GM18507 (cell line): ENCODE data around the gene HOXC9.

Source experiments
- DNase-seq: peaks from one replicate; pipeline ENCODE4 v3.0.0; 2011; ENCODE audit warnings: low read depth; ENCODE audit not compliant: insufficient read length; ENCODE audit errors: extremely low spot score
- FAIRE-seq: peaks from 2 replicates; lab custom pipeline; 2011; peaks lifted over from hg19 to GRCh38; lab: Jason Lieb, UNC

Gene HOXC9

GRCh38 chr12:54019924-54020590 is 20.1 kb downstream of the HOXC9 start:
- FAIRE-seq (no peak), DNase-seq (no peak)

GRCh38 chr12:54020591-54021405 is 20.8 kb downstream of the HOXC9 start:
- DNase-seq (no peak), FAIRE-seq (no peak)

GRCh38 chr12:54021432-54022013 is 21.6 kb downstream of the HOXC9 start:
- FAIRE-seq = peak; percentile 61
- DNase-seq = no peak

GRCh38 chr12:54022960-54023884 is 23.3 kb downstream of the HOXC9 start:
- no peak for DNase-seq
- FAIRE-seq = no peak

- FAIRE-seq (no peak), DNase-seq (no peak)
Measured at GRCh38 chr12:54024127-54024526, 24.2 kb downstream of the HOXC9 start.

- no peak for DNase-seq
- FAIRE-seq = no peak
Measured at GRCh38 chr12:54024581-54025305, 24.8 kb downstream of the HOXC9 start.

GRCh38 chr12:54025499-54026405 is 25.8 kb downstream of the HOXC9 start:
- FAIRE-seq (no peak), DNase-seq (no peak)

- DNase-seq = no peak
- FAIRE-seq = no peak
Measured at GRCh38 chr12:54026640-54027441, 26.9 kb downstream of the HOXC9 start.

GRCh38 chr12:54027442-54027786 is 27.5 kb downstream of the HOXC9 start:
- no peak for FAIRE-seq

GRCh38 chr12:54028314-54029201 is 28.6 kb downstream of the HOXC9 start, which contains the start of gene HOXC6:
HOXC6 (plus strand) TSS chr12:54028440; CDS start chr12:54028522, 82 bp downstream.
- no peak for DNase-seq
- FAIRE-seq = no peak

More at GRCh38 chr12:54027442-54027786, 27.5 kb downstream of the HOXC9 start:
- DNase-seq = no peak

GRCh38 chr12:54029529-54030441 is 29.8 kb downstream of the HOXC9 start:
- FAIRE-seq = no peak
- DNase-seq = no peak

GRCh38 chr12:54030442-54030801 is 30.5 kb downstream of the HOXC9 start:
- no peak for FAIRE-seq

GRCh38 chr12:54030889-54031471 is 31.0 kb downstream of the HOXC9 start:
- DNase-seq (no peak), FAIRE-seq (no peak)

More at GRCh38 chr12:54030442-54030801, 30.5 kb downstream of the HOXC9 start:
- DNase-seq = no peak

GRCh38 chr12:54031480-54031879 is 31.5 kb downstream of the HOXC9 start:
- FAIRE-seq = no peak
- DNase-seq = no peak

GRCh38 chr12:54032086-54032619 is 32.2 kb downstream of the HOXC9 start:
- FAIRE-seq (no peak), DNase-seq (no peak)
